ENCODE measurements around the gene ARG2.
"Not testable (repeated sequence)": the region's sequence is repeated elsewhere in the genome, so short reads cannot be mapped to it uniquely, and the experiment has no call there.

The ARG2 gene

DNA sequence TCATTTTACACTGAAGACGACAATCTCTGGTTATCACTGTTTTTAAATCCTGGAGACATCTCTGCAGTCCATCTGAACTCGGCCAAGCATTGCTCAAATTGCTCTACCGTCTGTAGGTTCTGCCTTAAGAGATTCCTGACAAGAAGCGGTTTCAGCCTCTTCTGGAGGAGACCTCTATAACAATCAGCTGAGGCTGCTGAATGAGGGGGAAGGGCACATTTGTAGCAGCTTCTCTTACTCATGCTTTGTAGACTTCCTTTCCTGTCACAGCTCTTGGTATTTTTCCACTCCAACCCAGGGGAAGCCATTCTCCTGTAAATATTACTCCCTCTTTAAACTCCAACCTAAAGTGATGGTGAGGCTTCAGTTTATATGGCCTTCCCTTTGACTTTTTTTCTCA lies 3.0 kb downstream of the ARG2 start:
- Histone ChIP-seq H2AFZ (peak overlapping the region; percentile 22), H3K4me3 (ENCODE audit: low read depth, low read length) (peak overlapping the region; percentile 80), H3K4me2 (ENCODE audit: low read length) (peak overlapping the region; percentile 62), H3K27ac (peak overlapping the region; percentile 93), H3K9me3 (ENCODE audit: control insufficient read depth, low read length) (no peaks in the 10 kb centered on the region), H3K9ac (no peak overlapping the region), H3K27me3 (ENCODE audit: control insufficient read depth, insufficient read depth, low read length) (no peaks in the 10 kb centered on the region), H3K79me2 (peaks cover 21% of the 10 kb centered on the region), H3K4me1 (peaks cover 23% of the 10 kb centered on the region), H3K36me3 (ENCODE audit: control insufficient read depth, insufficient read depth, low read length) (no peaks in the 10 kb centered on the region)
- TF ChIP-seq, protein P1, sequence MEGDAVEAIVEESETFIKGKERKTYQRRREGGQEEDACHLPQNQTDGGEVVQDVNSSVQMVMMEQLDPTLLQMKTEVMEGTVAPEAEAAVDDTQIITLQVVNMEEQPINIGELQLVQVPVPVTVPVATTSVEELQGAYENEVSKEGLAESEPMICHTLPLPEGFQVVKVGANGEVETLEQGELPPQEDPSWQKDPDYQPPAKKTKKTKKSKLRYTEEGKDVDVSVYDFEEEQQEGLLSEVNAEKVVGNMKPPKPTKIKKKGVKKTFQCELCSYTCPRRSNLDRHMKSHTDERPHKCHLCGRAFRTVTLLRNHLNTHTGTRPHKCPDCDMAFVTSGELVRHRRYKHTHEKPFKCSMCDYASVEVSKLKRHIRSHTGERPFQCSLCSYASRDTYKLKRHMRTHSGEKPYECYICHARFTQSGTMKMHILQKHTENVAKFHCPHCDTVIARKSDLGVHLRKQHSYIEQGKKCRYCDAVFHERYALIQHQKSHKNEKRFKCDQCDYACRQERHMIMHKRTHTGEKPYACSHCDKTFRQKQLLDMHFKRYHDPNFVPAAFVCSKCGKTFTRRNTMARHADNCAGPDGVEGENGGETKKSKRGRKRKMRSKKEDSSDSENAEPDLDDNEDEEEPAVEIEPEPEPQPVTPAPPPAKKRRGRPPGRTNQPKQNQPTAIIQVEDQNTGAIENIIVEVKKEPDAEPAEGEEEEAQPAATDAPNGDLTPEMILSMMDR (IDR thresholded peaks at IDR 0.05), result no peak

DNA sequence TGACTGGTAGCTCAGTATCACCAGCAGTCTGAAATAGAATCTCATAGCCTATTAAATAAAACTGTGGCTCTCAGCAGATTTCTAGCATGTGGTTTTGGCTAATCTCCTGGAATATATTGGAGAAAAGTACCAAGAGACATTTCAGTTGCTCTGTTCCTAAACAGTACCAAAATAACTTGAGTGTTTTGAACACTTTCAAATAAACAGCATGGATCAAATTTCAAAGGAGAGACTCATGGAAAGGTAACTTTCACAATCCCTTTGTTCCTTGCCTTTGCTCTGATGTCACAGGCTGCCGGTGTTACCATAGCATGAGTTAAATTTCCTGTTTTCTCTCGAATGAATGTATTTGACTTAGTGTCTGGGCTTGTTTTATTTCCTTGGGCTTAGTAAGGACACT lies 3.4 kb downstream of the ARG2 start:
- Histone ChIP-seq H3K27me3 (ENCODE audit: control insufficient read depth, insufficient read depth, low read length) (no peaks in the 10 kb centered on the region), H3K27ac (peak overlapping the region; percentile 93)

DNA sequence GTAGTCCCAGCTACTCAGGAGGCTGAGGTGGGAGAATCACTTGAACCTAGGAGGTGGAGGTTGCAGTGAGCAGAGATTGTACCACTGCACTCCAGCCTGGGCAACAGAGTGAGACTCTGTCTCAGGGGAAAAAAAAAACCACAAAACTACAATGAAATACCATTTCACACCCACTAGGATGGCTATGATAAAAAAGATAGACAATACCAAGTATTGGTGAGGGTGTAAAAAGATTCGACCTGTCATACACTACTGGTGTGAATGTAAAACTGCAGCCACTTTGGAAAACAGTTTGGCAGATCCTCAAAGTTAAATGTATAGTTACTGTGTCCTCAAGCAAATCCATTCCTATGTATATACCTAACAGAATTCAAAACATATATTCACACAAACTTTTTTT lies 6.4 kb downstream of the ARG2 start:
- Histone ChIP-seq H3K4me1 (peaks cover 21% of the 10 kb centered on the region), H3K79me2 (peaks cover 23% of the 10 kb centered on the region)
- not testable (repeated sequence) for H3K27me3 ChIP-seq (ENCODE audit: control insufficient read depth, insufficient read depth, low read length); H3K4me3 ChIP-seq (ENCODE audit: low read depth, low read length); H3K36me3 ChIP-seq (ENCODE audit: control insufficient read depth, insufficient read depth, low read length); H3K4me2 ChIP-seq (ENCODE audit: low read length); H3K9ac ChIP-seq; H3K9me3 ChIP-seq (ENCODE audit: control insufficient read depth, low read length); H3K27ac ChIP-seq; H2AFZ ChIP-seq

More for the DNA sequence above, 3.4 kb downstream of the ARG2 start:
- H3K4me3 ChIP-seq (ENCODE audit: low read depth, low read length), result peak overlapping the region; percentile 80
- H2AFZ ChIP-seq, result no peak overlapping the region
- TF ChIP-seq, protein P1 (IDR thresholded peaks at IDR 0.05), result no peak
- no peaks in the 10 kb centered on the region for H3K36me3 ChIP-seq (ENCODE audit: control insufficient read depth, insufficient read depth, low read length)
- no peaks in the 10 kb centered on the region for H3K9me3 ChIP-seq (ENCODE audit: control insufficient read depth, low read length)
- no peak overlapping the region for H3K9ac ChIP-seq
- H3K4me1 ChIP-seq, result peaks cover 23% of the 10 kb centered on the region
- H3K79me2 ChIP-seq, result peaks cover 21% of the 10 kb centered on the region
- peak overlapping the region; percentile 62 for H3K4me2 ChIP-seq (ENCODE audit: low read length)

DNA sequence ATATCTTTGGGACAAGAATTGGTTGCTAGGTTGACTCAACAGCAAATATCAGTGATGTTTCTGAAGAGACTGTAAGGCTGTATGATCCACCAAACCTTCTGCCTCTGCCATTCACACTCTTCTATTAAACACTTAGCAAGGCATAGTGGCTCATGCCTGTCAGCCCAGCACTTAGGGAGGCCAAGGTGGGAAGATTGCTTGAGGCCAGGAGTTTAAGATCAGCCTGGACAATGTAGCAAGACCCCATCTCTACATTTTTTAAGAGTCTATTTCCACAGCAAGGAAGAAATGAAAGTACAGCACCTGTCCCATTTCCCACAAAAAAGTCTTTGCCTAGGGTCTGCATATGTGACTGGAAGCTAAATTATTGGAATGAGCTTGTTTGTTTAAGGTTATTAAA lies 7.8 kb downstream of the ARG2 start:
- Histone ChIP-seq H2AFZ (no peak overlapping the region), H3K4me3 (ENCODE audit: low read depth, low read length) (no peak overlapping the region), H3K79me2 (peaks cover 28% of the 10 kb centered on the region), H3K4me1 (peaks cover 12% of the 10 kb centered on the region), H3K36me3 (ENCODE audit: control insufficient read depth, insufficient read depth, low read length) (no peaks in the 10 kb centered on the region), H3K27ac (no peak overlapping the region), H3K27me3 (ENCODE audit: control insufficient read depth, insufficient read depth, low read length) (no peaks in the 10 kb centered on the region), H3K9me3 (ENCODE audit: control insufficient read depth, low read length) (no peaks in the 10 kb centered on the region), H3K9ac (no peak overlapping the region), H3K4me2 (ENCODE audit: low read length) (no peak overlapping the region)
- TF ChIP-seq, protein P1 (IDR thresholded peaks at IDR 0.05), result no peak

DNA sequence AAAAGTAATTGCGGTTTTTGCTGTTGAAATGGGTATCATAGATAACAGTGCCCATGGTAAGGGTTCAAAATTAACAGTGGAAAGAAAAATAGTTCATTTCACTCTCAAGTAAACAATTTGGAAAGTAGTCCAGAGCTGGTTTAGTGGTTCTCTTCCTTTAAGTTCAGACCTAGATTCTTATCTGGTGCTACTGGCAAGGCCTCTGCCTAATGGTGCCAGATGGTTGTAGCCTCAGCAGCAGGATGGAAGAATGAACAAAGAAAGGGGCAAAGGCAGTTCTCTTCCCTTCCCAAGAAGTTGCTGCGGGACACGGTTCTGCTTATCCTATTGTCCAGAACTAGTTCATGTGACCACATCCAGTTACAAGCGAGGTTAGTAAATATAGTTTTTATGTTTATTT lies 10.5 kb downstream of the ARG2 start:
- Histone ChIP-seq H3K79me2 (peaks cover 13% of the 10 kb centered on the region), H3K9ac (no peak overlapping the region), H2AFZ (no peak overlapping the region), H3K4me3 (ENCODE audit: low read depth, low read length) (no peak overlapping the region), H3K4me1 (peaks cover 3% of the 10 kb centered on the region), H3K36me3 (ENCODE audit: control insufficient read depth, insufficient read depth, low read length) (no peaks in the 10 kb centered on the region), H3K27me3 (ENCODE audit: control insufficient read depth, insufficient read depth, low read length) (no peaks in the 10 kb centered on the region), H3K27ac (no peak overlapping the region), H3K9me3 (ENCODE audit: control insufficient read depth, low read length) (no peaks in the 10 kb centered on the region), H3K4me2 (ENCODE audit: low read length) (no peak overlapping the region)
- TF ChIP-seq, protein P1 (IDR thresholded peaks at IDR 0.05), result no peak
